GM12892 (cell line): ENCODE results near the gene CHML.

Experiments
- POLR2A ChIP-seq: IDR thresholded peaks from 2 replicates; pipeline ENCODE4 v1.6.1; 2011; ENCODE audit warnings: low read depth, low read length, control low read depth
- POLR2AphosphoS5 ChIP-seq: IDR thresholded peaks from 2 replicates; pipeline ENCODE4 v1.6.1; 2011; ENCODE audit warnings: low read depth, low read length, control low read depth
- TAF1 ChIP-seq: IDR thresholded peaks from 2 replicates; pipeline ENCODE4 v1.6.1; 2011; ENCODE audit warnings: low read depth, mild to moderate bottlenecking, control low read depth, low read length, borderline replicate concordance

- no peak for TF ChIP-seq TAF1
- TF ChIP-seq POLR2AphosphoS5, result no peak
- no peak for TF ChIP-seq POLR2A
Measured at GRCh38 chr1:241688940-241689368, 48.8 kb upstream of the CHML start.
